ENCODE results near the gene EIF4G3.

EIF4G3 gene

DNA sequence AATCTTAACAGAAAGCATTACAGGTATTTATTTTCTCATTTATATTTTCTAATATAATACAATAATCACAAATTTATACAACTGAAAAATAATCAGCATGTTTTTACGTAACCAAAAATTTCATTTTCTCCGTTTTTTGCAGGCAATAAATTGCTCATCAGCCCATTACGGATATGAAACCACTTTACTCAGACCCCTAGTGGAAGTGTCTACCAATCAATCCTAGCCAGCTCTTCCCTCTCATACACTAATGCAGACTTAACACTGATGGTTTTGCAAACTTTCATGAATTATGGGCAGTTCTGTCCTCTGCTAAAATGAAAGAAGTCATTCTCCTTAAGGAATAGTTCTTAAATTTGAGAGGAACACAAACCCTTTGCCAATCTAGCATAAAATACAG, 124.7 kb downstream of the EIF4G3 start:
- H3K4me3 ChIP-seq (ENCODE audit: low read depth, low read length): no peak overlapping the region
- DNase-seq: no peak

DNA sequence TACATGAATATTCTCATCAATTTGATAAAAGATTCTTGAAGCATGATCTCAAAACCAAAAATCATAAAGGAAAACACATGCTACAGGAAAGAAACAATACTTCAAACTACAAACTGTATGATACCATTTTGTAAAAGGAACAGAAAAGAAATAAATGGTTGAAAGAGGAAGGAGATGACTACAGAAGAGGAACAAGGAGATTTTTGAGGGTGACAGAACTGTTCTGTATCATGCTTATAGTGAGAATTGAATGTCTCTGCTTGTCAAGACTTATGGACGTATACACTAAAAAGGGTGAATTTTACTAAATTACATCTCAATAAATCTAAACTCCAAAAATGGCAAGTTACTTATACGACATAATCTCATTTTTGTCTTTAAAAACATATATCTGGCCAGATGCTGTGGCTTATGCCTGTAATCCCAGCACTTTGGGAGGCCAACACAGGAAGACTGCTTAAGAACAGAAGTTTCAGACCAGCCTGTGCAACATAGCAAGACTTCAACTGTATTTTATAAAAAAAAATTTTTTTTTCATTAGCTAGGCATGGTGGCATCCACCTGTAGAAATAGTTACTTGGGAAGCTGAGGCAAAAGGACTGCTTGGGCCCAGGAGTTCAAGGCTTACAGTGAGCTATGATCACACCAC, 125.4 kb downstream of the EIF4G3 start:
- TF ChIP-seq, protein P1, sequence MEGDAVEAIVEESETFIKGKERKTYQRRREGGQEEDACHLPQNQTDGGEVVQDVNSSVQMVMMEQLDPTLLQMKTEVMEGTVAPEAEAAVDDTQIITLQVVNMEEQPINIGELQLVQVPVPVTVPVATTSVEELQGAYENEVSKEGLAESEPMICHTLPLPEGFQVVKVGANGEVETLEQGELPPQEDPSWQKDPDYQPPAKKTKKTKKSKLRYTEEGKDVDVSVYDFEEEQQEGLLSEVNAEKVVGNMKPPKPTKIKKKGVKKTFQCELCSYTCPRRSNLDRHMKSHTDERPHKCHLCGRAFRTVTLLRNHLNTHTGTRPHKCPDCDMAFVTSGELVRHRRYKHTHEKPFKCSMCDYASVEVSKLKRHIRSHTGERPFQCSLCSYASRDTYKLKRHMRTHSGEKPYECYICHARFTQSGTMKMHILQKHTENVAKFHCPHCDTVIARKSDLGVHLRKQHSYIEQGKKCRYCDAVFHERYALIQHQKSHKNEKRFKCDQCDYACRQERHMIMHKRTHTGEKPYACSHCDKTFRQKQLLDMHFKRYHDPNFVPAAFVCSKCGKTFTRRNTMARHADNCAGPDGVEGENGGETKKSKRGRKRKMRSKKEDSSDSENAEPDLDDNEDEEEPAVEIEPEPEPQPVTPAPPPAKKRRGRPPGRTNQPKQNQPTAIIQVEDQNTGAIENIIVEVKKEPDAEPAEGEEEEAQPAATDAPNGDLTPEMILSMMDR (IDR thresholded peaks at IDR 0.05; ENCODE audit: low read depth, low read length): no peak
- Histone ChIP-seq H3K27me3 (ENCODE audit: insufficient read depth, low read depth, severe bottlenecking) (no peaks in the 10 kb centered on the region), H3K36me3 (peaks cover 14% of the 10 kb centered on the region), H3K27ac (no peak overlapping the region), H3K9me3 (ENCODE audit: severe bottlenecking) (no peaks in the 10 kb centered on the region), H3K4me3 (ENCODE audit: low read depth, low read length) (no peak overlapping the region)
- no peak for DNase-seq

More for the DNA sequence above, 124.7 kb downstream of the EIF4G3 start:
- TF ChIP-seq, protein P1 (IDR thresholded peaks at IDR 0.05; ENCODE audit: low read depth, low read length): no peak
- Histone ChIP-seq H3K27me3 (ENCODE audit: insufficient read depth, low read depth, severe bottlenecking) (no peaks in the 10 kb centered on the region), H3K9me3 (ENCODE audit: severe bottlenecking) (no peaks in the 10 kb centered on the region), H3K36me3 (peaks cover 14% of the 10 kb centered on the region), H3K27ac (no peak overlapping the region)

- Histone ChIP-seq H3K27me3 (ENCODE audit: insufficient read depth, low read depth, severe bottlenecking) (no peaks in the 10 kb centered on the region), H3K27ac (no peak overlapping the region), H3K36me3 (peaks cover 14% of the 10 kb centered on the region), H3K4me3 (ENCODE audit: low read depth, low read length) (no peak overlapping the region), H3K9me3 (ENCODE audit: severe bottlenecking) (no peaks in the 10 kb centered on the region)
- DNase-seq: no peak
- TF ChIP-seq, protein P1 (IDR thresholded peaks at IDR 0.05; ENCODE audit: low read depth, low read length): no peak
These were observed 126.7 kb downstream of the EIF4G3 start for GRCh38 chr1:21050031-21050430.

DNA sequence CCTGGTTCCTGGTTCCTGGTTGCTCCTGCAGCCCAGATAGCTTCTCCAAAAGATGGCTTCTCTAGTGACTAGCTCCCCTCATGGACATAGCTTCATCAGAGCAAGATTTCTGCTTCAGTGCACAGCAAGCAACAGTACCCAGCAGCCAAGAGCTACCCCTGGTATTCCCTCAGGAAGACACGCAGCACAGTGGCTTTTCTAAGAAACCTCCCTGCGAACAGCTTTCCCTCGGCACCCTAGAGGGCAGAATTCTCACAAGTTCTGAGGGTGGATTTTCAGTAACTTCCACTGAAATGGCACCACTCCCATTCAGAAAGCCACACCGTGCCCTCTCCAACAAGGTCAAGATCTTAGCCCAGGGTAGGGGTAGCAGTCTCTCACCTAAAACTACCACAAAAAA, 128.2 kb downstream of the EIF4G3 start:
- H3K9me3 ChIP-seq (ENCODE audit: severe bottlenecking): no peaks in the 10 kb centered on the region

DNA sequence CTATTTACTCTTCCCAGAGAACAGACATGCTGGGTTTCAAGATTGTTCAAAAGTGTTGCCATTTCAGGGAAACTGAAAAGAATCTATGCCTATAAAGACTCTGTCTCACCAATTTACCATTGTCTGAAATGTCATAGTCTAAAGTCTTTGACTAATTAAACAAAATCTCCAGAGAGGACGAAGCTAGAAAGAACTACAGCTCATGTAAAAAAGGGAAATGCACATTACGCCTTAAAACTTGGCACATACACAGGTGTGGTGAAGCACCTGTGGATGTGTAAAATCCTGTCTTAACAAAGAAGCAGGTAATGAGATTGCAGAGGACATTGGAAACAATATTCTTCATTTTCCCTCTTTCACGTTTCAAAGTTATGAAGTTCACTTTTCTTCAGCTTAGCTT, 130.6 kb downstream of the EIF4G3 start:
- TF ChIP-seq, protein P1 (IDR thresholded peaks at IDR 0.05; ENCODE audit: low read depth, low read length): no peak
- H3K9me3 ChIP-seq (ENCODE audit: severe bottlenecking): no peaks in the 10 kb centered on the region
- no peak for DNase-seq
- H3K4me3 ChIP-seq (ENCODE audit: low read depth, low read length): no peak overlapping the region
- H3K27me3 ChIP-seq (ENCODE audit: insufficient read depth, low read depth, severe bottlenecking): no peaks in the 10 kb centered on the region
- peaks cover 14% of the 10 kb centered on the region for H3K36me3 ChIP-seq
- no peak overlapping the region for H3K27ac ChIP-seq

More for the DNA sequence above, 128.2 kb downstream of the EIF4G3 start:
- H3K27me3 ChIP-seq (ENCODE audit: insufficient read depth, low read depth, severe bottlenecking): no peaks in the 10 kb centered on the region
- DNase-seq: no peak
- TF ChIP-seq, protein P1 (IDR thresholded peaks at IDR 0.05; ENCODE audit: low read depth, low read length): no peak
- peaks cover 14% of the 10 kb centered on the region for H3K36me3 ChIP-seq
- H3K4me3 ChIP-seq (ENCODE audit: low read depth, low read length): no peak overlapping the region
- H3K27ac ChIP-seq: no peak overlapping the region

GRCh38 chr1:21045351-21045750, 131.3 kb downstream of the EIF4G3 start:
- no peak overlapping the region for H3K27ac ChIP-seq
- no peaks in the 10 kb centered on the region for H3K9me3 ChIP-seq (ENCODE audit: severe bottlenecking)
- peaks cover 12% of the 10 kb centered on the region for H3K36me3 ChIP-seq

More at GRCh38 chr1:21045351-21045750, 131.3 kb downstream of the EIF4G3 start:
- no peaks in the 10 kb centered on the region for H3K27me3 ChIP-seq (ENCODE audit: insufficient read depth, low read depth, severe bottlenecking)
- no peak for DNase-seq
- TF ChIP-seq, protein P1 (IDR thresholded peaks at IDR 0.05; ENCODE audit: low read depth, low read length): no peak
- H3K4me3 ChIP-seq (ENCODE audit: low read depth, low read length): no peak overlapping the region
